HCT116 (cell line): ENCODE results near the gene SYNE1.

Experiments used
- CBX3 ChIP-seq: IDR thresholded peaks from 2 replicates; pipeline ENCODE4 v1.6.1; 2012; ENCODE audit warnings: low read depth
- CEBPB ChIP-seq: IDR thresholded peaks from 2 replicates; pipeline ENCODE4 v1.6.1; 2012; ENCODE audit warnings: low read depth
- CTCF ChIP-seq, 3 experiments: fragments of 200-600 bp in 1 of 3; sonication (generic) in 1 of 3; IDR thresholded peaks in 2 of 3; conservative IDR thresholded peaks in 1 of 3; 2 replicates each; pipeline ENCODE4 v1.5.1; 2012 to 2017; ENCODE audit warnings: low read depth in 2 of 3, low read length in 2 of 3, antibody characterized with exemption in 1 of 3, borderline replicate concordance in 1 of 3, control low read depth in 1 of 3, mild to moderate bottlenecking in 1 of 3, mixed read lengths in 1 of 3, mixed run types in 1 of 3, moderate library complexity in 1 of 3; ENCODE audit not compliant: insufficient read depth in 1 of 3
- EZH2 ChIP-seq: fragments of 200-600 bp; sonication (generic); IDR thresholded peaks from 2 replicates; pipeline ENCODE4 v1.6.1; 2017; ENCODE audit warnings: antibody characterized with exemption, mixed run types
- EZH2phosphoT487 ChIP-seq: fragments of 200-600 bp; IDR thresholded peaks from 2 replicates; pipeline ENCODE4 v1.6.1; 2018; ENCODE audit warnings: antibody characterized with exemption, borderline replicate concordance
- FOSL1 ChIP-seq: IDR thresholded peaks from 2 replicates; pipeline ENCODE4 v1.6.1; 2012; ENCODE audit warnings: low read depth
- MAX ChIP-seq: IDR thresholded peaks from 2 replicates; pipeline ENCODE4 v1.6.1; 2012
- POLR2A ChIP-seq: IDR thresholded peaks from 2 replicates; pipeline ENCODE4 v1.7.0; 2011; ENCODE audit warnings: borderline replicate concordance; ENCODE audit not compliant: insufficient read depth, insufficient read length; ENCODE audit errors: extremely low read depth
- POLR2AphosphoS5 ChIP-seq: IDR thresholded peaks from 2 replicates; pipeline ENCODE4 v1.6.1; 2011; ENCODE audit warnings: mild to moderate bottlenecking, low read depth, low read length, moderate library complexity
- REST ChIP-seq: IDR thresholded peaks from 2 replicates; pipeline ENCODE4 v1.6.1; 2012; ENCODE audit warnings: low read depth
- SIN3A ChIP-seq: IDR thresholded peaks from 2 replicates; pipeline ENCODE4 v1.6.1; 2012; ENCODE audit warnings: low read depth
- SP1 ChIP-seq: IDR thresholded peaks from 2 replicates; pipeline ENCODE4 v1.6.1; 2012; ENCODE audit warnings: low read depth
- SRF ChIP-seq: IDR thresholded peaks from 2 replicates; pipeline ENCODE4 v1.6.1; 2012; ENCODE audit warnings: low read depth

GRCh38 chr6:152143359-152143758 is 493.8 kb downstream of the SYNE1 start:
- TF ChIP-seq SRF (no peak), CTCF (IDR thresholded peaks at IDR 0.05 in 2 of 3, conservative IDR thresholded peaks at IDR 0.05 in 1 of 3; ENCODE audit: borderline replicate concordance in 1 of 3, insufficient read depth in 1 of 3, low read depth in 2 of 3, low read length in 2 of 3) (no peak), CEBPB (no peak), POLR2AphosphoS5 (no peak), POLR2A (no peak), MAX (no peak), SP1 (no peak), SIN3A (no peak), REST (no peak), FOSL1 (no peak), CBX3 (no peak), EZH2phosphoT487 (no peak), EZH2 (no peak)
